ENCODE data around the gene ARHGAP26.
"Not testable (repeated sequence)": the region's sequence is repeated elsewhere in the genome, so short reads cannot be mapped to it uniquely, and the experiment has no call there.

ARHGAP26 gene

DNA sequence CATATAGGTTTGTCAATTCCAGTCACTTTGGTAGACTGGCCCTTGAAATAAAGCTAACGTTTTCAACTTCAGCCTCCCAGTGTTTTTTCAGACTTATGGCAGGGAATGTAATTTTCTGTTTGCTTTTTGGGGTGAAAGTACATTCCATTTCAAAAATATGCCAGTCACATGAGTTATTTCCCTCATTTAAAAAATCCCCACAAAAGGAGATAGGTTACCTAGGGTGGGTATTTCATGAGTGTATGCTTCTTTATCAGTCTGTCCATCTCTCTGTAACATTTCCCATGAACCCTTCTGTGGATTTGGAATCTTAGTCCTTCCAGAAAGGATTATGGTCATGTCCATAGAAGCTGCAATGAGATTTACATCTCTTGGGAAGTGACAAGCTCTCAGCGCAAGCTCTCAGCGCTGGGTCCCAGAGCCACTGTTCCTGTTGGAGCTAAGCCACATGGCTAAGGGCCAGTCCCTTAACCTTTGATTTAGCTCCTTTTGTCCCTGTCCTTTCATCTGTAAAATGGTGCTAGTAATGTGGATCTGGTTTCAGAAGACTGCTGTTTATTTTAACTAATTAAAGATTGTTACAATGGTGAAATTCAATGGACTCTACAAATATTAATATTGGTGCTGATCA is 338.4 kb downstream of the ARHGAP26 start:
- DNase-seq: no peak

GRCh38 chr5:143110591-143110990 is 340.4 kb downstream of the ARHGAP26 start:
- no peak for DNase-seq

GRCh38 chr5:143111799-143112198 is 341.6 kb downstream of the ARHGAP26 start:
- DNase-seq: no peak

- DNase-seq: no peak
These were observed 343.3 kb downstream of the ARHGAP26 start for GRCh38 chr5:143113461-143113860.

GRCh38 chr5:143114481-143114880 is 344.3 kb downstream of the ARHGAP26 start:
- DNase-seq: no peak

DNA sequence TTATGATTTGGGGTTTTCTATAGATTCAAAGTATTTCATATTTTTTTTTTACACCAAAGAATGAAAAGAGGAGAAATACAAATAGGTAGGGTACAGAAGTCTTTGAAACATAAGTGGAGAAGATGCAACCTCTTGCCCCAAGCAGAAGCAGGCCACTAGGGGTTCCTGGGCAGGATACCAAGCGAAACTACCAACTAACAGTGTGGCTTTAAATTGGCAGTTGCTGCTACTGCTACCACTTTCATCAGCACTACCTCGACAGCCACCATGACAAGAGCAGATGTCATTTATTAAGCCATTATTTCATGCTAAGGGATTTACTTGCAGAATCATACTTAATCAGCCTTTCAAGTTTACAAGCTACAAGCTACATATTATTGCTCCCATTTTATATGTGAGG is 345.2 kb downstream of the ARHGAP26 start:
- no peak for DNase-seq

GRCh38 chr5:143116814-143117213 is 346.6 kb downstream of the ARHGAP26 start:
- no peak for DNase-seq

DNA sequence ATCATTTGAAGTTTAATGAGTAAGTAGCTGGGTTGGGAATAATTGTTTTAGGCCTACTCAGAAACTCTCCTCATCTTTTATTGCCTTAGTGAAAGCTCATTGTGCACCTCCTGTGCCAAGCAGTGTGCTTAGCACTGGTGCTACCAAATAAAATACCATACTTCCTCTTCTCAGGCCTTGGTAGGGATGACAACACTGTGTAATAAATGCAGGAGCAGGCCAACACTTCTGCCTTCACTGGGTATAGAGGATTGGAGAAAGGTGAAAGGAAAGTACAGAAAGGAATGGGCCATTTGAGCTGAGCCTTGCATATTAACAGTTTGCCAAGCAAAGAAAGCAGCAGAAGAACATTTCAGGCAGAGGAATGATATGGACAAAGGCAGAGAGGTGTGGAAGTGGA is 347.6 kb downstream of the ARHGAP26 start:
- no peak for DNase-seq

GRCh38 chr5:143118222-143118621 is 348.0 kb downstream of the ARHGAP26 start:
- no peak for DNase-seq

GRCh38 chr5:143118818-143119217 is 348.6 kb downstream of the ARHGAP26 start:
- not testable (repeated sequence) for DNase-seq

DNA sequence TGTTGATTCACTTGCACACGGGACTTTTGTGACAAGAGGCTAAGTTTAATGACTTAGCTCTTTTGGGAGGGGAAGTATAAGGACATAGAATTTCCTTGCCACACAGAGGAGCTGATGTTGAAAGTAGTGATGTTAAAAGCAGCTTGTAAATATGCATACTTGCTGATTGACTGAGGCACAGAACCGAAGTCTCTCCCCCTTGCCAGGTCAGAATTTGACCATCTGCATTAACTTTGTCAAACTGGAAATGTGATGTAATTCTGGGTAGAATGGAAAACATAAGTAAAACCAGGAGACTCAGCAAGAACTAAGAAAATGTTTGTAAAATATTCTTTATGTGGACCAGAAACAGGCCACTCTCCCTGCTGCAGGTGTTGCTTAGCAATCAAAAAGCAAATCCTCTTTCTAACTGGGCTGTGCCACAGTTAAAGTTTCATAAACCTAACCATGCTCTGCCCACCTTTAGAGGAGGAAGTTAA is 349.2 kb downstream of the ARHGAP26 start:
- no peak for DNase-seq

GRCh38 chr5:143119881-143120341 is 349.7 kb downstream of the ARHGAP26 start:
- DNase-seq: no peak

- DNase-seq: peak; percentile 23
These were observed 350.4 kb downstream of the ARHGAP26 start for GRCh38 chr5:143120460-143121134.

- DNase-seq: peak; percentile 9
These were observed 350.9 kb downstream of the ARHGAP26 start for GRCh38 chr5:143121135-143121475.

DNA sequence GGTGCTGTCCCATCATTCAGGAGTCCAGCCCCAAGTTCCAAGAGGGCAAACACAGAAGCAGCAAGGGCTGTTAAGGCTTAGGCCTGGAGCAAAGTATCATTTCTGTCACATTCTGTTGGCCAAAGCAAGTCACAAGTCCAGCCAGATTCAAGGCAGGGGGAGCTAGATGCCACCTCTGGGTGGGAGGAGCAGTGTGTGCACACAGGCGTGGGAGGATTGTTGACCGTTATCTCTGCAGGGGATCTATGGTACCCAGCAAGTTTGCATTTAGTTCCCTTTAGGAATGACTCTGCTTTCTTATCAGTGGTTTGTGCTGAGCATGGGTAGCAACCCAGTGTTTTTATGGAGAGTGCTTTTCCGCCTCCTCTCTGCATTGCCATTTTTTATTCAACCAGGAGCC is 354.4 kb downstream of the ARHGAP26 start:
- DNase-seq: no peak

- no peak for DNase-seq
These were observed 356.2 kb downstream of the ARHGAP26 start for GRCh38 chr5:143126174-143127019.

DNA sequence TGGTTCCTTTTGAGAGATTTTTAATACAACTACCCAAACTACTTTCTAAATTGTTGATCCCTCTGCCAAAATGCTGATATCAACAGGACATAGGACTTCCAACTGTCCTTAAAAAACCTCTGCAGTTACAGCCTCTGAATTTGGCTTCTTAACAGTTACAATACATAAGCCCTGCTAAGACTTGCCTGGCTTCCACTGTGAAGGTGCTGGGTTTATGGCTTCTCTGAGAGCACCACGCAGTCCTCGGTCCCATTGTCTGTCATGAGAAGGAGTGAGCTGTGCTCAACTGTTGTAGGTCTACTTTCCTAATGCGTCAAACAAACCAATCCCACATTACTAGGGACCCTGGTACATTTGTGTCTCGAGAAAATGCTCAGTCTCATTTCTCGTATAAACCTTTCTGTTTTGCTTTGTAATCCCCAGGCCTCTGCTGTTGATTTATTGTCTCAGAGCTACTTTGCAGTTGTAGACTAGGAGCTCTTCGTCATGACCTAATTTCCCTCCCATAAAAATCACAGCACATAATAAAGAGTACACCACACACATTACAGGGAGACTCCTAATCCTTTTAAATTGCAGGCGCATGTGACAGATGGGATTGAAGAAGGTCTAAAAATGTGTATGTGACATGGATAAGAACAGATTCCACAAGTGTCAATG is 358.4 kb downstream of the ARHGAP26 start:
- no peak for DNase-seq

- no peak for DNase-seq
These were observed 359.0 kb downstream of the ARHGAP26 start for GRCh38 chr5:143129203-143129602.

GRCh38 chr5:143129910-143130612 is 359.9 kb downstream of the ARHGAP26 start:
- DNase-seq: no peak

DNA sequence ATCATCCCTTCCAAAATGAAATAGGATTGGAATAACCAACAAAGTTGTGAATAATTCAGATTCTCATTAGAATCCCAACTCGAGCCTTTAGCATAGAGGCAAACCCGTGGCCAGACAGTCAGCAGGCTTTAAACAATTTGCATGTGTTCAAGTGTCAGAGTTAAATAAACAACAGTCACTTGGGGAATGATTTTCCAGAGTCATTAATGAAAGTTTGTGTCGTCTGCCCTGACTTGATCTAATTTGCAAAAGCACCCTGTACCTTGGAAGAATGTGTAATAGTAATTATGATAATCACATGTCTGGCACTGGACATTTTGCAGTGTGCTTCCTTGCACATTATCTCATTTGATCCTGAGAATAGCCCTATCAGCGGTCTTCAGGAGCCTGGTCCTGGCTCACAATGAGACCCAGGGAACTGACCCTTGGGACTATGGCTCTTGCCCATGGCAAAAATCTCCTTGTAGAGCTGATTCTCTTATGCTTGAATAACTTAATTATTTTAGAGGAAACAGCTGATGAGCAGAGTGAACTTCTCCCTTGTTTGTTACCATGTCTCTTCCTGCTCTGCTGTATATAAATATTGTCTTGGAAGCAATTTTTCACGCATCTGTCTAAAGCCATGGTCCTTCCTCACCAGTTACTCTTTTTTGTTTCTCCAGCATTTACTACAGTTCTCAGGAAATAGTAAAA is 360.6 kb downstream of the ARHGAP26 start:
- DNase-seq: peak; percentile 67

- no peak for DNase-seq
These were observed 361.8 kb downstream of the ARHGAP26 start for GRCh38 chr5:143131972-143132371.

GRCh38 chr5:143132739-143133138 is 362.6 kb downstream of the ARHGAP26 start:
- DNase-seq: no peak
